HL-60 (cell line): Measurements from ENCODE around the gene MAP2K3.

Source experiments
- GABPA ChIP-seq: IDR thresholded peaks from 2 replicates; pipeline ENCODE4 v1.6.1; 2012; ENCODE audit warnings: low read depth
- TF ChIP-seq, protein P1 (sequence below): IDR thresholded peaks from one replicate; pipeline ENCODE4 v1.5.1; 2011; ENCODE audit warnings: low read length, control low read depth, inconsistent platforms; ENCODE audit not compliant: insufficient read depth

DNA sequence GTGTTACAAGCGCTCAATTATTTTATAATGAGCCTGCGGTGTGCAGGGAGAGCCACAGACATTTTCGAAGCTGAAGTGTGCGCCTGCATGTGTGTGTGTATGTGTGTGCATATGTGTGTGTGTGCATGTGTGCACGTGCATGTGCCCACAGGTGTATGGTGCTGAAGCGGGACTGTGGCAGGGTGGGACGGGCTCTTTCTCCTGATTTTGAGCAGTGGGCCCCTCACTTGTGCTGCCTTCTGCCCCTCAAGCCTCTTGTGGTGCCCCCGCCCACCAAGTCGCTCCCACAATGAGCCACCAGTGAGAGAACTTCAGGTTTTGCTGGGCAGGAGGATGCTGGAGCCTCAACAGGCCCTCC, 75.0 kb downstream of the MAP2K3 start:
- TF ChIP-seq, protein P1, sequence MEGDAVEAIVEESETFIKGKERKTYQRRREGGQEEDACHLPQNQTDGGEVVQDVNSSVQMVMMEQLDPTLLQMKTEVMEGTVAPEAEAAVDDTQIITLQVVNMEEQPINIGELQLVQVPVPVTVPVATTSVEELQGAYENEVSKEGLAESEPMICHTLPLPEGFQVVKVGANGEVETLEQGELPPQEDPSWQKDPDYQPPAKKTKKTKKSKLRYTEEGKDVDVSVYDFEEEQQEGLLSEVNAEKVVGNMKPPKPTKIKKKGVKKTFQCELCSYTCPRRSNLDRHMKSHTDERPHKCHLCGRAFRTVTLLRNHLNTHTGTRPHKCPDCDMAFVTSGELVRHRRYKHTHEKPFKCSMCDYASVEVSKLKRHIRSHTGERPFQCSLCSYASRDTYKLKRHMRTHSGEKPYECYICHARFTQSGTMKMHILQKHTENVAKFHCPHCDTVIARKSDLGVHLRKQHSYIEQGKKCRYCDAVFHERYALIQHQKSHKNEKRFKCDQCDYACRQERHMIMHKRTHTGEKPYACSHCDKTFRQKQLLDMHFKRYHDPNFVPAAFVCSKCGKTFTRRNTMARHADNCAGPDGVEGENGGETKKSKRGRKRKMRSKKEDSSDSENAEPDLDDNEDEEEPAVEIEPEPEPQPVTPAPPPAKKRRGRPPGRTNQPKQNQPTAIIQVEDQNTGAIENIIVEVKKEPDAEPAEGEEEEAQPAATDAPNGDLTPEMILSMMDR = no peak
- TF ChIP-seq GABPA = no peak
